Stimulated activated CD8-positive, alpha-beta memory T cell treated with anti-CD3 and anti-CD28 coated beads, Interleukin-12 subunit alpha, Interleukin-12 subunit beta, amount 100 ng/mL, for 24 hours (primary cell): ENCODE results near the gene FFAR1.

Source experiments
- DNase-seq: peaks from one replicate; pipeline ENCODE4 v3.0.0-alpha.2; 2020; ENCODE audit errors: extremely low read depth

The FFAR1 gene

GRCh38 chr19:35347171-35347929 is at the start of gene FFAR1:
FFAR1 (plus strand) TSS chr19:35347902; CDS start chr19:35351552, 3,650 bp downstream.
- DNase-seq = no peak

- DNase-seq = no peak
Observed at GRCh38 chr19:35297922-35298321, 49.8 kb upstream of the FFAR1 start.

- no peak for DNase-seq
Observed at GRCh38 chr19:35298561-35298972, 49.1 kb upstream of the FFAR1 start.

- no peak for DNase-seq
Observed at GRCh38 chr19:35299523-35300338, 48.0 kb upstream of the FFAR1 start.

- DNase-seq = no peak
Observed at GRCh38 chr19:35300339-35300649, 47.4 kb upstream of the FFAR1 start.

- no peak for DNase-seq
Observed at GRCh38 chr19:35301961-35302360, 45.7 kb upstream of the FFAR1 start.

GRCh38 chr19:35302446-35302845 is 45.3 kb upstream of the FFAR1 start:
- DNase-seq = no peak

GRCh38 chr19:35303357-35303915 is 44.3 kb upstream of the FFAR1 start:
- no peak for DNase-seq

- no peak for DNase-seq
Observed at GRCh38 chr19:35304036-35304435, 43.7 kb upstream of the FFAR1 start.

GRCh38 chr19:35305181-35305580 is 42.5 kb upstream of the FFAR1 start:
- no peak for DNase-seq

- no peak for DNase-seq
Observed at GRCh38 chr19:35306473-35307246, 41.0 kb upstream of the FFAR1 start.

- no peak for DNase-seq
Observed at GRCh38 chr19:35307931-35308330, 39.8 kb upstream of the FFAR1 start.

GRCh38 chr19:35308910-35309309 is 38.8 kb upstream of the FFAR1 start:
- DNase-seq = no peak

GRCh38 chr19:35309481-35310279 is 38.0 kb upstream of the FFAR1 start:
- no peak for DNase-seq

GRCh38 chr19:35310331-35310730 is 37.4 kb upstream of the FFAR1 start:
- DNase-seq = no peak

- no peak for DNase-seq
Observed at GRCh38 chr19:35310811-35311465, 36.8 kb upstream of the FFAR1 start.

GRCh38 chr19:35311901-35312665 is 35.6 kb upstream of the FFAR1 start:
- DNase-seq = no peak

GRCh38 chr19:35313587-35313986 is 34.1 kb upstream of the FFAR1 start:
- no peak for DNase-seq

- DNase-seq = no peak
Observed at GRCh38 chr19:35314031-35314430, 33.7 kb upstream of the FFAR1 start.

GRCh38 chr19:35314858-35315470 is 32.7 kb upstream of the FFAR1 start:
- DNase-seq = no peak
